ENCODE data around the gene CKAP2. TPM values are rescaled to one million over a fixed set of nuclear protein-coding genes. Genes with fewer than 3 reads are reported as not detected.

Gene CKAP2
- total and polyA plus RNA-seq, 2 of the 8 experiments (the other 6 are each of a cell fraction or from before 2014, with no cell fraction given): 8.3 to 70.7 TPM

DNA sequence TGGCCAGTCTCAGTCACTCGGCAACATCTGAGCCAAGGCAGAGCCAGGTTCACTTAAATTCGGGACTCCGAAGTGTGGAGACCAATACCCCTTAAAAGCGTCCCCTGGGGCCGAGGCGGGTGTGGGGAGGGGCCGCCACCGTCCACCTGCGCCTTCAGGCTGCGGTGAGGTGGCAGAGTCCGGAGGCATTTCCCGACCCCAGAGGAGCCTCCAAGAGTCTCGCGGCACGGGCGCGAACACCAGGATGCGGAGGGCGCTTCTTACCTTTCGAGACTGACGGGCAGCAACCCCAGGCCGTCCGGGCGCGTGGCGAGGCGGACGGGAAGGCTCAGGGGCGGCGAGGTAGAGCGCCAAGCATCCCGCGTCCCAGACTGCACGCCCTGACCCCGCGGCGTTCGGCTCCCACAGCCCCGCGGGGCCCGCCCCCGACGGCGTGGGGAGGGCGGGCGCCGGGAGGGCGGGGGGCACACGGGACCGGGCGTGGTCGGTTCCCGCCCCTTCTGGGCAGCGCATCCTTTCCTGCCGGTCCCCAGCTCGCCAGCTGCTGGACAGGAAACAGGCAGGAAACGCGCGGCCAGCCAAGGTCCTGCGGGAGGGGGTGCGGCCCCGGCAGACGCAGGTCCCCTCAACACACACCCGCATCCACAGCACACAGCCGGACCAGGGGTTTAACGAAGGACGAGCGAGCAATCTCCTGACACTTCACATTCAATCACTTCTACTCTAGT lies 49.3 kb upstream of the CKAP2 start, which contains the start of gene THSD1:
Gene THSD1, minus strand, starts transcription at position 406 of the 728 bp plus-strand sequence. CDS start 3,572 bp downstream, outside the sequence.
- ChIA-PET POLR2A (ENCODE audit: partially characterized antibody) (interaction anchor here (0.9 kb wide), 1 partner anchor 43 kb away, joined by 3 read pairs; no protein-coding TSS in a partner anchor), CTCF (ENCODE audit: partially characterized antibody) (interaction anchor here (0.6 to 1.4 kb wide), 2 partner anchors 18 to 68 kb away, joined by 4 read pairs; no protein-coding TSS in a partner anchor)
- Histone ChIP-seq H2AK5ac (ENCODE audit: low read depth, low read length) (no peak within 1 kb of the TSS), H4K8ac (ENCODE audit: extremely low read depth, insufficient read depth, low read length) (0 out of 2 replicates have a peak within 1 kb of the TSS, but pooled peaks have one; percentile 31), H2BK5ac (ENCODE audit: low read depth, low read length) (no peak within 1 kb of the TSS), H4K5ac (ENCODE audit: insufficient read length, low read depth, low read length) (no peak within 1 kb of the TSS), H3K36me3 (ENCODE audit: control insufficient read depth in 2 of 4, insufficient read depth in 4 of 4, low read length in 3 of 4) (no peaks in the 10 kb centered on the region), H3K9ac (replicated peaks in 1 of 4; ENCODE audit: extremely low read depth in 1 of 4, low read depth in 3 of 4, low read length in 3 of 4) (no peak within 1 kb of the TSS), H2BK15ac (ENCODE audit: low read length) (no peak within 1 kb of the TSS), H2AFZ (ENCODE audit: low read length) (peak within 1 kb of the TSS; percentile 63; the same call in 1 of the 2 replicates), H3K18ac (ENCODE audit: extremely low read depth, low read length) (no peak within 1 kb of the TSS), H3K9me3 (ENCODE audit: insufficient read depth in 2 of 2, low read depth in 1 of 2, low read length in 1 of 2) (no peaks in the 10 kb centered on the region), H3K4me1 (replicated peaks in 1 of 4; ENCODE audit: control insufficient read depth in 3 of 4, insufficient read depth in 4 of 4, low read length in 3 of 4) (peaks cover 0 to 5% (median 2%) of the 10 kb centered on the region in 4 experiments; a peak in 2 of 7 replicates), H3K4me2 (ENCODE audit: insufficient read depth in 1 of 2, low read depth in 2 of 2, low read length in 2 of 2) (peak within 1 kb of the TSS; percentile 75 to 88), H4K20me1 (replicated peaks in 1 of 2; ENCODE audit: control insufficient read depth in 1 of 2, insufficient read depth in 2 of 2, low read length in 2 of 2) (no peaks in the 10 kb centered on the region), H3K27me3 (replicated peaks in 1 of 4; ENCODE audit: control insufficient read depth in 3 of 4, extremely low read depth in 1 of 4, insufficient read depth in 3 of 4, low read length in 3 of 4) (peaks cover 3 to 30% (median 16%) of the 10 kb centered on the region in 4 experiments; a peak in 6 of 7 replicates), H3K14ac (ENCODE audit: insufficient read length) (no peak within 1 kb of the TSS), H2BK120ac (replicated peaks; ENCODE audit: low read depth, low read length) (no peak within 1 kb of the TSS), H2BK12ac (ENCODE audit: low read depth, low read length) (no peak within 1 kb of the TSS), H3K4ac (replicated peaks; ENCODE audit: insufficient read length, low read depth, low read length) (no peak within 1 kb of the TSS), H3K79me1 (ENCODE audit: low read depth, low read length) (no peaks in the 10 kb centered on the region), H4K91ac (replicated peaks; ENCODE audit: insufficient read length, low read length) (no peak within 1 kb of the TSS), H3K56ac (replicated peaks; ENCODE audit: insufficient read length, low read depth, low read length) (no peak within 1 kb of the TSS), H2BK20ac (ENCODE audit: low read length) (no peak within 1 kb of the TSS), H3K23me2 (ENCODE audit: low read depth, low read length) (peaks cover 7% of the 10 kb centered on the region), H3K27ac (ENCODE audit: low read depth, low read length) (no peak within 1 kb of the TSS), H3K4me3 (ENCODE audit: extremely low read depth in 1 of 4, insufficient read depth in 2 of 4, low read depth in 3 of 4, low read length in 4 of 4) (peak within 1 kb of the TSS; percentile 47 to 74 (median 58)), H3K79me2 (ENCODE audit: control insufficient read depth in 1 of 2, insufficient read depth in 2 of 2, low read length in 2 of 2) (no peaks in the 10 kb centered on the region), H3K23ac (ENCODE audit: insufficient read length) (no peak within 1 kb of the TSS)
- 7% methylated on average over 35 of the region's 68 CpGs; no CpG with 5 or more reads in 1 of the 2 experiments for whole genome bisulfite sequencing, 2 experiments (ENCODE audit: extremely low coverage in 1 of 2, insufficient coverage in 1 of 2, insufficient read length in 1 of 2, insufficient replicate concordance in 2 of 2, low coverage in 1 of 2, low lambda C conversion rate in 2 of 2, missing lambda C conversion rate in 1 of 2)
- DNase-seq (ENCODE audit: low read depth in 1 of 2, low spot score in 2 of 2) (peak in 1 of 2 experiments; percentile 65), FAIRE-seq (no peak)
- no peak for TF ChIP-seq BACH1 (IDR thresholded peaks at IDR 0.05; ENCODE audit: low read length)
- TF ChIP-seq KDM4A (IDR thresholded peaks at IDR 0.05; ENCODE audit: low read depth, low read length, severe bottlenecking): peak; percentile 80
- no peak for TF ChIP-seq SIN3A (conservative IDR thresholded peaks at IDR 0.05 in 1 of 2, IDR thresholded peaks at IDR 0.05 in 1 of 2; ENCODE audit: low read depth in 1 of 2, low read length in 2 of 2)
- TF ChIP-seq, protein P1, sequence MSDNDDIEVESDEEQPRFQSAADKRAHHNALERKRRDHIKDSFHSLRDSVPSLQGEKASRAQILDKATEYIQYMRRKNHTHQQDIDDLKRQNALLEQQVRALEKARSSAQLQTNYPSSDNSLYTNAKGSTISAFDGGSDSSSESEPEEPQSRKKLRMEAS (IDR thresholded peaks at IDR 0.05): peak; percentile 59
- no peak for TF ChIP-seq KDM1A (IDR thresholded peaks at IDR 0.05; ENCODE audit: borderline replicate concordance, low read length)

Data from H1 (cell line).